WTC11 (cell line): ENCODE results near the gene PRKCE. TPM values are rescaled to one million over a fixed set of nuclear protein-coding genes. Genes with fewer than 3 reads are reported as not detected.

Experiments
- ATAC-seq: fragments of 200-7000 bp; cut with Tn5 transposase; 2 replicates; pipeline ENCODE4 v1.10.0; 2021; ENCODE audit warnings: mild to moderate bottlenecking, moderate library complexity
- CTCF ChIA-PET: fragments of 300-600 bp; sonication (Branson Sonifier 250); formaldehyde crosslinking; loops from one replicate; lab custom pipeline; 2021; ENCODE audit warnings: antibody characterized with exemption; lab: Charles Lee
- POLR2A ChIA-PET: fragments of 350-600 bp; sonication (Branson Sonifier 250); formaldehyde crosslinking; loops from one replicate; lab custom pipeline; 2021; ENCODE audit warnings: antibody characterized with exemption; lab: Charles Lee
- DNase-seq: peaks from one replicate; pipeline ENCODE4 v3.0.0; 2021; ENCODE audit warnings: low spot score
- H3K27ac Mint-ChIP-seq: 2 replicates; pipeline ENCODE4 v1.8.0; 2021; ENCODE audit warnings: mixed read lengths
- H3K27me3 Mint-ChIP-seq: 2 replicates; pipeline ENCODE4 v1.8.0; 2021; ENCODE audit warnings: low read depth, mild to moderate bottlenecking, moderate library complexity, mixed read lengths
- H3K36me3 Mint-ChIP-seq: 2 replicates; pipeline ENCODE4 v1.8.0; 2021; ENCODE audit warnings: mixed read lengths
- H3K4me1 Mint-ChIP-seq: 2 replicates; pipeline ENCODE4 v1.8.0; 2022; ENCODE audit warnings: mixed read lengths
- H3K4me3 Mint-ChIP-seq: 2 replicates; pipeline ENCODE4 v1.8.0; 2021; ENCODE audit warnings: mild to moderate bottlenecking, moderate library complexity, mixed read lengths
- H3K9me3 Mint-ChIP-seq: 2 replicates; pipeline ENCODE4 v1.8.0; 2021; ENCODE audit warnings: mixed read lengths
- AR ChIP-seq: fragments of 250-450 bp; sonication (Bioruptor Pico); IDR thresholded peaks from 2 replicates; pipeline ENCODE4 v1.9.0; 2021; ENCODE audit warnings: mild to moderate bottlenecking
- CTCF ChIP-seq: fragments of 200-600 bp; IDR thresholded peaks from 2 replicates; pipeline ENCODE4 v1.8.0; 2022; ENCODE audit warnings: antibody characterized with exemption
- E2F4 ChIP-seq: sonication (generic); formaldehyde crosslinking; IDR thresholded peaks from 2 replicates; pipeline ENCODE4 v1.8.1; 2022; ENCODE audit warnings: low read depth, mild to moderate bottlenecking, moderate library complexity, missing genetic modification reagents, borderline replicate concordance
- E2F5 ChIP-seq: sonication (generic); formaldehyde crosslinking; IDR thresholded peaks from 2 replicates; pipeline ENCODE4 v1.8.1; 2022; ENCODE audit warnings: mild to moderate bottlenecking, moderate library complexity, missing genetic modification reagents
- FOXP1 ChIP-seq: sonication (generic); formaldehyde crosslinking; IDR thresholded peaks from 2 replicates; pipeline ENCODE4 v1.8.0; 2022; ENCODE audit warnings: missing genetic modification reagents, mild to moderate bottlenecking, moderate library complexity, borderline replicate concordance
- FOXP4 ChIP-seq: sonication (generic); formaldehyde crosslinking; IDR thresholded peaks from 2 replicates; pipeline ENCODE4 v1.8.0; 2022; ENCODE audit warnings: mild to moderate bottlenecking, missing genetic modification reagents
- GABPB1 ChIP-seq: sonication (generic); formaldehyde crosslinking; IDR thresholded peaks from 2 replicates; pipeline ENCODE4 v1.8.1; 2023; ENCODE audit warnings: mild to moderate bottlenecking, missing genetic modification reagents
- KAT7 ChIP-seq: sonication (generic); formaldehyde crosslinking; IDR thresholded peaks from 2 replicates; pipeline ENCODE4 v1.8.1; 2023; ENCODE audit warnings: missing genetic modification reagents, mild to moderate bottlenecking, borderline replicate concordance
- MXD4 ChIP-seq: fragments of 250-450 bp; sonication (Bioruptor Pico); IDR thresholded peaks from 2 replicates; pipeline ENCODE4 v1.8.0; 2021; ENCODE audit warnings: mild to moderate bottlenecking, moderate library complexity, borderline replicate concordance
- NFE2L1 ChIP-seq: sonication (generic); formaldehyde crosslinking; IDR thresholded peaks from 2 replicates; pipeline ENCODE4 v1.8.1; 2023; ENCODE audit warnings: missing genetic modification reagents
- NR3C1 ChIP-seq: sonication (generic); formaldehyde crosslinking; conservative IDR thresholded peaks from 2 replicates; pipeline ENCODE4 v1.8.1; 2023; ENCODE audit warnings: low read depth, mild to moderate bottlenecking, missing genetic modification reagents
- OVOL2 ChIP-seq: fragments of 250-450 bp; sonication (Bioruptor Pico); IDR thresholded peaks from 2 replicates; pipeline ENCODE4 v1.9.0; 2021; ENCODE audit warnings: mild to moderate bottlenecking, borderline replicate concordance
- PRDM15 ChIP-seq: sonication (generic); formaldehyde crosslinking; IDR thresholded peaks from 2 replicates; pipeline ENCODE4 v1.8.0; 2022; ENCODE audit warnings: missing genetic modification reagents
- PREB ChIP-seq: sonication (generic); formaldehyde crosslinking; IDR thresholded peaks from 2 replicates; pipeline ENCODE4 v1.8.1; 2022; ENCODE audit warnings: mild to moderate bottlenecking, missing genetic modification reagents, moderate library complexity, borderline replicate concordance
- SMAD4 ChIP-seq: sonication (generic); formaldehyde crosslinking; IDR thresholded peaks from 2 replicates; pipeline ENCODE4 v1.8.0; 2022; ENCODE audit warnings: mild to moderate bottlenecking, missing genetic modification reagents
- USF2 ChIP-seq: sonication (generic); formaldehyde crosslinking; IDR thresholded peaks from 2 replicates; pipeline ENCODE4 v1.8.1; 2023; ENCODE audit warnings: mild to moderate bottlenecking, missing genetic modification reagents, moderate library complexity
- ZMAT4 ChIP-seq: fragments of 250-450 bp; sonication (Bioruptor Pico); IDR thresholded peaks from 2 replicates; pipeline ENCODE4 v1.9.0; 2021; ENCODE audit warnings: mild to moderate bottlenecking
- ZNF423 ChIP-seq: fragments of 250-450 bp; sonication (Bioruptor Pico); IDR thresholded peaks from 2 replicates; pipeline ENCODE4 v2.1.2; 2022; ENCODE audit warnings: mild to moderate bottlenecking, moderate library complexity
- ZNF671 ChIP-seq: fragments of 250-450 bp; sonication (Bioruptor Pico); IDR thresholded peaks from 2 replicates; pipeline ENCODE4 v1.8.0; 2021; ENCODE audit warnings: mild to moderate bottlenecking
- total RNA-seq: library from RNA; stranded (reverse); gene quantifications from 3 replicates; pipeline ENCODE4 v1.2.3, GENCODE V29; 2021

Gene PRKCE
- total RNA-seq, 1 experiment from 2014 or later: 5.8 TPM

- TF ChIP-seq E2F5: no peak
- no peak for TF ChIP-seq PRDM15 (CRISPR knock-in tag)
Observed at GRCh38 chr2:45769056-45769455, 117.6 kb downstream of the PRKCE start (continued).

- Mint-ChIP-seq H3K27ac (no peak overlapping the region), H3K36me3 (no peaks in the 10 kb centered on the region), H3K27me3 (no peaks in the 10 kb centered on the region), H3K9me3 (no peaks in the 10 kb centered on the region), H3K4me3 (no peak overlapping the region), H3K4me1 (peaks cover 23% of the 10 kb centered on the region)
- CTCF ChIA-PET: interaction anchor here (0.9 to 1.1 kb wide), 2 partner anchors 9 to 10 kb away, joined by 4 to 6 read pairs; no protein-coding TSS in a partner anchor
- POLR2A ChIA-PET: interaction anchor here (1.4 kb wide), 1 partner anchor 130 kb away, joined by 3 read pairs; no protein-coding TSS in a partner anchor
- TF ChIP-seq NR3C1 (CRISPR knock-in tag) (no peak), ZMAT4 (no peak), NFE2L1 (CRISPR knock-in tag) (no peak), SMAD4 (CRISPR knock-in tag) (no peak), AR (CRISPR knock-in tag) (no peak), ZNF671 (CRISPR knock-in tag) (no peak), E2F4 (CRISPR knock-in tag) (no peak), USF2 (no peak), GABPB1 (CRISPR knock-in tag) (no peak), KAT7 (CRISPR knock-in tag) (no peak), ZNF423 (no peak), PREB (CRISPR knock-in tag) (no peak), FOXP4 (CRISPR knock-in tag) (no peak), FOXP1 (CRISPR knock-in tag) (no peak), MXD4 (no peak), CTCF (no peak), OVOL2 (no peak)
- ATAC-seq: no peak
- no peak for DNase-seq
Observed at GRCh38 chr2:45769854-45770576, 118.5 kb downstream of the PRKCE start.
